ENCODE measurements around the gene EFNA5.
"Not testable (repeated sequence)": the region's sequence is repeated elsewhere in the genome, so short reads cannot be mapped to it uniquely, and the experiment has no call there.

Gene EFNA5

DNA sequence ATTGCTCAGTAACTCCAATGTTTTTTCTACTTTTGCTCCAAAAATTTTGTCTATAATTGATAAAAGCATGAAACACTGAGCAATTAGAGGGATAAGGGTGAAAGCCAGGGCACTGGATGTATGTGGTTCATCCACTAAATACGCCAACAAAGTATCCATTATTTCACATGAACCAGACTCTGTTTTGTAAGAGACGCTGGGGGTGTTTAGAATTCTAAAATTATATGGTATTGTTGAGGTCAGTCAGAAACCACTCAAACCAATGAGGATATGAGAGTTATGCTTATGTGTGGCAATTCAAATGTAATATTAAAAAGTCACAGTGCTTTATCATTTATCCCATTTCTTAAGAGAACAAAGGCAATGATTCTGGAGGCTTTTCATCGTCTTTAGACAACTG lies 220.2 kb downstream of the EFNA5 start:
- DNase-seq = no peak

DNA sequence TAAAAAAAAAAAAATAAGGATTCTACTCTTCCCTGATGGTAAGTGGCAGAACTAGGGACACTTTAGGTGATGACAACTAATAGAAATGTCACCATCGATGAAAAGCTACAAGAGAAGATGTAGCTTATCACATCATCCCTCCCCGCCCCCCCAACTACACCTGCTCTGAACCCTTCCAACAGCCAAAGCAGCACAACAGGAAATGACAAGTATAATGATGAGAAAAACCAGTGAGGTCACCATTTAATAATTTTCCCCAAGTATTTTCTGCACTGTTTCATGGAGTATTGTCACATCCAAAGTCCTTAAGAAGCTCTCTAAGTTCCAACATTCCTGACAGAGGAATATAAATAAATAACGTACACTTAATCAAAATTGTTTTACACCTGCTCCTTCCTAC lies 221.4 kb downstream of the EFNA5 start:
- DNase-seq = no peak

DNA sequence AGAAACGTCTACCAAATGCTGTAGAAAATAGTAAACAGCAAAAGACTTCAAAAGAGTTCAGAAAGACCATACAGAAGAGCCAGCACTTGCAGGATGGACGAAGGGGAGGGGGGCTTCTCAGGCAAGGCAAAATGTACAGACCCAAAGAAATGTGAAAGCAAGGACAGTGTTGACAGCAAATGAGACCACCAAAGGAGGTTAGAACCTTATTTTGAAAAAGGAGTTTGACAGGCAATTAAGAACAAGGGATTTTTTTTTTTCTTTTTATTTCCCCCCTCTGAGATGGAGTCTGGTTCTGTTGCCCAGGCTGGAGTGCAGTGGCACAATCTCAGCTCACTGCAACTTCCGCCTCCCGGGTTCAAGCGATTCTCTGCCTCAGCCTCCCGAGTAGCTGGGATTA lies 223.2 kb downstream of the EFNA5 start:
- no peak for DNase-seq

DNA sequence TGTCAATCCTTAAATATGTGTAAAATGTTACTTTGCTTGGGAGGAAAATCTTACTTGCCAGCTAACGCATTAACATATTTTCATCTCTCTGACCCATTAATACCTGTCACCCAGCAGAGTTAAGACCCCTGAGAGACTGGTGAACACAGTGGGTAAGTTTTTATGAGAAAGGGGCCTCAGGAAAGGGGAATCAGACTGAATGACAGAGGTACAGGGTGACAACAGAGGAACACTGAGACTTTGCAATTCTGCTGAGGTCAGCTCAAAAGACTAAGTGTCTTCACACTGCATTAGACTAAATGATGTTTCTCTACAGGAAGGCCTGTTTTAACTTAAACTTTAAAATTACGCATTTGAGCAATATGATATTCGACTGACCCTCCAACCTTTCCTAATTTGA lies 223.8 kb downstream of the EFNA5 start:
- DNase-seq = no peak

DNA sequence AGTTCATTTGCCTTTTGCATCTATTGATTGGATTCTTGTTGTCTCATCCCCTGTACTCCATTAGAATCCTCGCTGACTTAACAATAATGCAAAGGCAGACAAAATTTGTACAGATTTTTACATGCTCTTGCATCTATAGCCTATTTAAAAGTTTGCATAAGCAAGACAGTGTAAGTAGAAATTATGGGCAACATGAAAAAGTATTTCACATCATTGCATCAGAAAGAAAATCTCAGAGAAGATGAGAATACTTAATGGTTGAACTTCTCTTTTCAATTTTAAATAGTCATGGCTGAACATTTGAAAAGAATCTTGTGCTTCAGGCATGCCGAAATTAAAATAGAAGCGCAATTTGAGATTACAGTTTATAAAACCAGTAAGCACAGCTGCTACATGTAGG lies 226.4 kb downstream of the EFNA5 start:
- DNase-seq = no peak

DNA sequence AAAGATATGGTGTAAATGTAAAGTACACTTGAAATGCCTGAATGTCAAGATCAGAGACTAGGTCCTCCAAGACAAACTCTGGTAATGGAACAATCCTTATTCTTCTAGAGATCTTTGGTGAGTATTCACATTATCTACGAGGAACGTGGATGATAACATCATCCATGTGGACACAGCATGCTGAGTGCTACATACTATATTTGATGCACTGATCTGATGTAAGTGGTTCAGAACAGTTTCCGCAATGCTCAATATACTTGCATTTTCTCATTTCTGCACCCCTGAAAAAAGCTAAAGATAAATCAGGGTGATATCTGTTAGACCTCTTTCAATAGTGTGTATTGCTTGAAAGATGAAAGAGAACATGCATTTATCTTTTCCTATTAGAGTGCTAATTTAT lies 226.8 kb downstream of the EFNA5 start:
- DNase-seq = no peak

DNA sequence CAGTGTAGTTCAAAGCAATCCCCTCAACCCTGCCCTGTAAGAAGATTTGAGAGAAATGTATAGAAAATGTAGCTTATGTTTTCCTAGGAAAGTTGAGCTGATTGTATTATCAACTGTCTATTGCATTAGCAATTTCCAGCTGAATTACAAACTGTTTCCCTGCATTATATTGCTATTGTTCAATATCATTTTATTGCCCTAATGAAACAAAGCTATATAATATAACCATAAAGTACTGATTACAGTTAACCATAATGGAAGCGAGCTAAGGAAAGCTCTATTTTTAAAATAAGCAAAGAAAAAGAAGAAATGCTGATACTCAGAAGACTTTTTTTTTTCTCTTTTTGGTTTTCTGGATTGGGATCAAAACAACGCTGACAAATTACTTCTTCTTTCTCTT lies 228.3 kb downstream of the EFNA5 start:
- no peak for DNase-seq

DNA sequence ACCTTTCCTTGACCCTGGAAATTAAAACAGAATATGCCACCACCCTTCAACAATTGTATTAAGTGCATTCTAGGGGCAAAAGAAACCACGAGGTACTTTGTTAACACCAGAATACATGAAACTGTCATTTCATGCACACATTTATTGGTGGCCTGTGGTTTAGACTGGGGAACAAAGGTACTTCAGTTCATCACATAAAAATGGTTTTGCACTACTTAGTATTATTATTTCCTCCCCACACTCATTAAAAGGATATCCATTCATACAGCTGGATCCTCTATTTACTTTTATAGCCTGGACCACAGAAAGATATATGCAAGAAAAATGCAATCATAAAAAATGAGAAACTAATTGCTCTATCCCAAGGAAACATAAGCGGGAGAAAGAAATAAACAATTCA lies 230.9 kb downstream of the EFNA5 start:
- DNase-seq = no peak

DNA sequence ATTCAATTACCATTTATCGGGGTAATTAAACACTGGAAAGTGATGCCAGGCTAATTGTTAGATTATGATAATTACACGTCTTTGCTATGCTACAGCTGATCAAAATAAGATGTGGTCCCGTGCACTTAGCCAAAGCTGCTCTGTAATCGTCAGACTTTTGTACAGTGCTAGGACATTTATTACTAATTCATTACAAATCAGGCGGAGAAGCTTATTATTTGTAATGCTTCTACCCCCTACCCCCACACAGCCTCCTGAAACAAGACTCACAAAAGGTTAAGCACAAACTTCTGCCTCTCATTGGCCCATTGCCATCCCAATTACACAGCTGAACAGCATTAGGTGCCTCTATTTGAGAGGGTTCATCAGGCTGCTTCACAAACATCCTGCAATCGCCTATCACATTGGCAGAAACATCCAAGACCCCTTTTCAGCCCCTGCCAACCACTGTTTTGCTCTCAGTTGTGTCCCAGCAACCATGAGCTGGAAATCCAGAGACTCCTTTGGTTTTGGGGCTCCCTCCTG lies 232.7 kb downstream of the EFNA5 start:
- DNase-seq = no peak

DNA sequence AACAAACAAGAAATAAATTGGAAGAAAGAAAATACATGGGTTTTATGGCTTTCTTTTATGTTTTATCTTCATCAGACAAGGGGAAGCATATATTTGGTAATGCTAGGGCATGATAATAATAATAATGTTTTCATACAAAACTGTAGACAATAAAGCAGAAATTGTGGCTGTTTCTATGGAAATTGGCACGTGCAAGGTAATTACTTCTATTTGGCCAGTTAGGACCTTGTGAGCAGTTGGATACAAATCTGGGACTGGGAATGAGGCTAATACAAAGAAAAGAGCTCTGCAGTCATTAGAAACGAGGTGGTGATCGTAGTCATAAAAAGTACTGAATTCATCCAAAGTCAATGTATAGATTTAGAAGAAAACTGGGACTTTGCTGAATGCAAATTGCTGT lies 233.6 kb downstream of the EFNA5 start:
- no peak for DNase-seq

DNA sequence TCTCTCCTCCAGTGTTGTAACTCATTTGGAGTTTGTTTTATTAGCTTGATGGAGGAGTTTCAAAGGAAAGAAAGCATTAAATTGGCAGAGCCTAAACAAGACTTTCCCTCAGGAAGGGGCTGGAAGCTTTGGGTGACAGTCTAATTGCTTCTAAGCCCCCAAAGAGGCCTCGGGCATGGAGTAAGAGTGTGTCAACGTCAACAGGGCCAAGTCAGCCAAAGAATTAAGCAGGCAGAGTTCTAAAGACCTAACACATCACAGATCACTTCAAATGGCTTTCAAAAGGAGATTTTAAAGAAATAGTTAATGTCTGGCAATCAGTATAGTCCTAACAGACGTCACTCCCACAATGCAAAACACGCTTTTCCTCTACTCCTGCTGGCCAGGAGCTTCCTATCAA lies 234.5 kb downstream of the EFNA5 start:
- no peak for DNase-seq

DNA sequence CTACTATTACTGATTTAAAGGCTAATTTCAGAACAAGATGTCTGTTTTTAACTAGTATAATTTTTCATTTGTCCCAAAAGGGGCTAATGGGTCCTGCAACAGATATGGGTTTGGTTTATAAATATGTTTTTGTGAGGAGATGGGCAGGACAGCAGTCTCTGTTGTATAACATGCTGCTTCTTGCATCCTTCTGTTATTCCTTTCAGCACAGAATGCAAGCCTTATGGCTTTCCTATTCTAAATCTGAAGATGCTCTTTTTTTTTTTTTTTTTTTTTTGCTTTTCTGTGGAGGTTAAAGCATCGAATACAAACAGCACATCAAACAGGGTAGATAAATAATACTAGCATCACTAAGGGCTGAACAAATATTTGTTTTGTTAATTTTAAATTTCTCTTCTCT lies 235.7 kb downstream of the EFNA5 start:
- no peak for DNase-seq

DNA sequence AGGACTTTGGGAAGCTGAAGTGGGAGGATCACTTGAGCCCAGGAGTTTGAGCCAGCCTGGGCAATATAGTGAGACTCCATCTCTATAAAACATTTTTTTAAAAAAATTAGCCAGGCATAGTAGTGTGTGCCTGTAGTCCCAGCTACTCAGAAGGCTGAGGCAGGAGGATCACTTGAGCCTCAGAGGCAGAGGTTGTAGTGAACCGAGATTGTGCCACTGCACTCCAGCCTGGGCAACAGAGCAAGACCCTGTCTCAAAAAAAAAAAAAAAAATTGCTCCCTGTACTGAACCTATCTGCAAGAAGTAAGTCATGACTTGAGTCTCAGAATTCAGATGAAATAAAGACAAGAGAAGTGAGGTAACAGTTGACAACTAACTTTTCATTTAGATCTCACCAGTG lies 237.1 kb downstream of the EFNA5 start:
- not testable (repeated sequence) for DNase-seq

DNA sequence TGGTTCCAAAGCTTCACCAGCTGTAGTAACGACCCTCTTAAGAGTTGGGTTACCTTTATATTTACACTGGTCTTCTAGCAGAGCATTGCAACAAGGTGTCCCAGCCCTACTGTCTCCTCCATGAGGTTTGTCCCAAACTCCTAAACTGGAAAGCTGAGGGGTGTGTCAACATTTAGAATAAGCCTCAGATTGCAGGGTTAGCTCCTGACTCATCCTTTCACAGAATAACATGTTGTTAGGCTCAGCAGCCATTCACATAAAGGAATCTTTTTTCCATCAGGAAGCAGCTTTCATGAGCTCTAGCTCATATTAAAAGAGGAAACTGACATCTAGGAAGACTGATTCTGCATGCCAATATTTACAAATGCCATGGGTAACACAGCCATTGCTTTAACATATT lies 238.7 kb downstream of the EFNA5 start:
- no peak for DNase-seq

DNA sequence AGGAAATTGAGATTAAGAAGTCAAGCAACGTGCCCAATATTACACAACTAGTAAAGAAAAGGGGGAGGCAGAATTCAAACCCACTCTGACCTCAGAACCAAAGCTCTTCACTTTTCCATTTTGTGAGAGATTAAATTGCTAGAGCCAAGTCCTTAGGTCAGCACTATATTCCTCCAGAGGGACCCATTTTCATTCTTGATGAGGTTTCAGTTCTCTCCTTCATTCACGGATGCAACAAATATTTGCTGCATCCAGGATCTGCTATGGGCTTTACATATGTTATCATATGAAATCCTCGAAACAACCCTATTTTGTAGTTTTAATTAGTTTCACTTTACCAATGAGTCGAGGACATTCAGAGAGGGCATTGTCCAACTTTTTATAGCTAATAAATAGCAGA lies 239.2 kb downstream of the EFNA5 start:
- DNase-seq = no peak

DNA sequence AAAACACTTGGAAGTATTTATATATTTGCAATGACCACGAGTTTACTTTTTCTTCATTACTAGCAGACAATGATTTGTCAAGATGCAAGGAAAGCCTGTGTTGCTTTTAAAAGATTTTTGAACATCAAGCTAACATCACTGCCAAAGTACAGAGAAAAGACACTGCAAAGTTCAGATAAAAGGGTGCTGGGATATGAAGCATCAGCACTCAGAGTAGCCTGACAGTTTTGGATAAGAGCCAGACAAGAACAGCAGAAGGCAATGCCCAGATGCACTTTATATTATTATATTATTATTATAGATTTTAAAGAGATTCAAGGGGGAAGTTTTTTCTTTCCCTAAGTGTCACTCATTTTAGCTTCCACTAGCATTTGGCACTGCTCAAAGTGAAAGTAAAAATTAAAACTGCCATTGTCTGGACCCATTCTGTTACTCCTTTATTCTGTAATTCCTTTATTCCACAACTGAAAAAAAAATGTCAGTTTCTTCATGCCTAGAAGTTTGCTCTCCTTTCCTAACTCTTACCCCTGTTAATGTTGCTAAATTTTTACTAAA lies 240.6 kb downstream of the EFNA5 start:
- DNase-seq = no peak

DNA sequence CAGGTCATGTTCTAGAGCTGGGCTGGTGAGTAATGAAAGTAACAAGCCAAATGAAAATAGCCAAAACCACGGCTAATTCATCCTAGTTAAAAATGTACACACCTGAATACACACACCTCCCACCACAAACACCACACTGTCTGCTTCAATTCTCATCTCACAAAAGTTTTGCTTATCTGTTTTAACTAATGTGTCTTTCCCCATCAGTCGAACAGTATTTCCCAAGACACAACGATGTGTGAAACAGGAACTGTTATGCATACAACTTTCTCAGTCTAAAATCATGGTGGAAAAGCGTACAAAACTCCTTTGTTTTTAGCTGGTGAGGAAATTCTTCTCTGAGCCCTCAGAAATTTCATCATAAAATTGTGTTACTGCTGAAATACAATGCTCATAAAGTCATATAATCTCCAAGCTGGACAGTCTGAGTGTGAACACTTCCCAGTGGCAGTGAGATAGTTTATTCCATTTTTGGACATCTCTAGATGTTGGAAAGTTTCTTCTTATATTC lies 242.4 kb downstream of the EFNA5 start:
- DNase-seq = no peak

DNA sequence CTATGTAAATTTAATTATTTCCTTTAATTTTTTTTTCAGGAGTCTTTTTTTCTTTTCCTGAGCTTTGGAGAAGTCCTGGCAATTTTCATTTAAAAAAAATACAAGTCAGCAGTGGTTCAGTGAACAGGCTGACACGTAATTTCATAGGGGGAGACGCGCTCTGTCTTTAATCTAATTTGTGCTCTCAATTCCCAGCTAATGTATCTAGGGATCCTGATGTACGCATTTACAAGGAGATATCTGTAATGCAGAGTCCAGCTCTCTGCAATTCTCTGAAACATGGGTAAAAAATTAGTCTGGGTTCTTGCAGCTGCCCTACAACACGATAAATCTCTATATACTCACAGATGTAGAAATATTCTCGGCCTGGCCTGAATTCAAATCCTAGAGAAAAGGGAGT lies 243.9 kb downstream of the EFNA5 start:
- no peak for DNase-seq

DNA sequence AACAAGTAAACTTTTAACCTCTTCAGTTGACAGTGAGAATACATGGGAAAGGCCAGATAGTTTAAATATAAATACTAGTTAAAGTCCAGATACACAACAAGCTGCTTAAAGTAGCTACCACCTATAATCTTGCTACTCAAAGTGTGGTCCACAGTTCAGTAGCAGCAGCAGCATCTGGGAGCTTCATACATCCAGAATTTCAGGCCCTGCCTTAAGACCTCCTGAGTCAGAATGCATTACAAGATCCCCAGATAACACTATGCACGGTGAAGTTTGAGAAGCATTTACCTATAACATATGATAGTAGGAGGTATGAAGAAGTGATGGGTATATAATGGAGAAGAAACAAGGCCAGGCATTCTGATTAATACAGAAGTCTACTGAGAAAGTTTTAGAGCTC lies 244.5 kb downstream of the EFNA5 start:
- DNase-seq = no peak

DNA sequence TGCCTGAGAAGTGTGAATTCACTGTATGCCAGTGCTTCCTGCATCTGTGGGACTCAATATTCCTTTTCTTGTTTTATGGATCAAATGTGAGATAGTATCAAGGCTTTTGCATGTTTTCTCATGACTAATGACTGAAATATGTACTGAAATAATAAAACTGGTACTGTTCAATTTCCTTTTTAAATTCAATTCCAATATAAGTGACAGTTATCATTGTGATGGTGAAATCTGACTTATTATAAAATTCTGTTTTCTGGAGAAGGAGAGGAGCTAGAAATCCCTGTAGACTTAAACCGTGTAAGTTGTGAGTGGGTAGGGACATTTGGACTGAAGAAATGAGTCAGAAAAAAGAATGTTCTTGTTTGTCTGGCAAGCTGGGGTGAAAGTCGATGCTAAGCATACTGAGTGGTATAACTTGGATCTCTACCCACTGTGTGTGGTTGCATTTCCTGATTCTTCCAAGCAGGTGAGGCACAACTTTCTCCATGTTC lies 245.2 kb downstream of the EFNA5 start:
- no peak for DNase-seq

DNA sequence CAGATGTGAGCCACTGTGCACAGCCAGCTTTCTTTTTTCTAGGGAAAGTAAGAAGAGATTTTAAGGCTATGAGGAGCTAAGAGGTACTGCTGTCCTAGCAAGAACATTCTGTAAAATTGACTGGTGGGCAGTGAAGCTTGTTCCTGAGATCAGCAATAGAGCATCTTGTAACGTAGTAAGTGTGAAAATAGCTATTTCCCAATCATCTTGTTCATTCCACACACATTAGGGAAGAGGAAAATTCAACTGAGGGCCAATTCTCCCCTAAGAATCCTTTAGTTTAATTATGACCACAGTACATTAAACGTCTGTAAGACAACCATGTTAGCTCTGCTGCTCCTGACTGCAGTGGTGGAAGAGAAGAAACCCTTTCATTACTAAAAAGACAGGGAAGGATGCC lies 246.2 kb downstream of the EFNA5 start:
- DNase-seq = no peak

DNA sequence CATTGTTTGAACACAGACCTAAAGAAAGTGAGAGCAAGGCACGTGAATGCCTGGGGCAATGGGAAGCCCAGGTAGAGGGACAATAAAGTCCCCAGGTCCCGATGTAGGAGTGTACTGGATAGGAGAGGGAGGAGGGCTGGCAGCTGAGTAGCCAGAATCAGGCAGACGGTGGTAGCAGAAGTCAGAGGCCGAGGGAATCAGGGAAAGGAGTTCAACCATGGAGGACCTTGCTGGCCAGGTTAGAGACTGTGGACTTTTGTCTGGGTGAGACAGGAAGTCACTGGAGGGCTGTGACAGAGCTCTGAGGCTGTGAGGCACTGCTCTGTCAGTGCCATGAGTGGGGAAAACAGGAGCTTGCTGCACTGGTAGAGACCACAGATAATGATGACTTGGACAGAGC lies 248.2 kb downstream of the EFNA5 start:
- DNase-seq = no peak

DNA sequence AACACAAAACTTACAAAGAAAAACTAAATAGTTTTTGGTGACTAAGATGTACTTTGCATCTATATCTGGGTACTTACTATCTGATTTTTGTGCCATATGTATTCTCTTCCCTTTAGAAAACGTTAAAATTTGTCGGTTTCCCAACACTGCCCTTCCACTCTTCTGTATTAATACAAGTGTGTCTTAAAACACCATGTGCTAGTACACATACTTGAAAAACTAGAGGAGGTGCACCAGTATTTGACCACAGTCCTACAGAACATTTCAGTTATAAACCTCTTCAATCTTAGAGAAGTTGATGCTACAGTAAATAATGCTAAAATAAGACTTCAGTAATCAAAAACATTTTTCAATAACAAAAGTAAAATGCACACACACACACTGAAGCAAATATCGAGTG lies 251.2 kb downstream of the EFNA5 start:
- no peak for DNase-seq

DNA sequence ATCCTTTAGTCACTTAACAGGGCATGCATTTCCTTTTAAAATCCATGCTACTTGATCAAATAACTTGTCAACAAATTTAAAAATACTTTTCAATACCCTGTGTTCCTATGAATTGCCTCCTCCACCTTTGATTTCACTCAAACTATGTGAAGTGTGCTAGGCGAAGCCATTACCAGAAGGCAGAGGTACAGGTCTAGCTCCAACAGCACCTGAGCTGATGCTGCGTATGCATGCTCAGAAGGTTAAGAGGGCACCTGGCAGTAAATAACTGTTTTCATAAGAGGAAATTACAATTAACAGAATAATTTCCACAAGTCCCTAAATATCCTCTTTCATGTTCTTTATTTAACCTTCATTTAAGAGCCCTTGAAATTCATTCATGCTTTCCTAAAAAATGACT lies 251.8 kb downstream of the EFNA5 start:
- DNase-seq = no peak

DNA sequence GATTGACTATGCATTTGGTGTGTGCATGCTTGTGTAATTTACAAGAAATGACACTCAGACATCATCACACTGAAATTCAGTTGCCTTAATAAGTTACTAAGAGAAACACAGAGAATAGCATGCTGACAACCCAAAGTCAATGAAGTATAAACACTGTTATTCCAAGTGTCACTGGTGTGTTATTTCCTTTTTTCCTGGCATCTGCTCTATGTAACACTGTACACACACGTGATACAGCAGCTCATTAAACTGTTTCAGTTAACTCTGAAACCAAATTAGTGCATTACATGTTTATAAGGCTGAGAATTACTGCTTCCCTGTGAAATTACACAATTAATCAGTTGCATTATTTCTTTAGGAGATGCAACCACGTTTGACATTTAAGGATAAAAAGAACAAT lies 252.7 kb downstream of the EFNA5 start:
- DNase-seq = no peak

Data from NCI-H1417 treated with DMSO at 0.1 percent for 48 hours (cell line).